SU-DHL-6 (cell line): ENCODE measurements around the gene MARCHF4.

Experiments
- EZH2phosphoT487 ChIP-seq: fragments of 200-600 bp; sonication (generic), shearing (Covaris generic); conservative IDR thresholded peaks from 2 replicates; pipeline ENCODE4 v1.6.1; 2018; ENCODE audit warnings: mild to moderate bottlenecking, antibody characterized with exemption, low read length, moderate library complexity, mixed read lengths
- TF ChIP-seq, protein P1 (sequence below): fragments of 200-600 bp; sonication (generic); IDR thresholded peaks from one replicate; pipeline ENCODE4 v1.5.1; 2017; ENCODE audit warnings: antibody characterized with exemption, mild to moderate bottlenecking, low read length, moderate library complexity; ENCODE audit not compliant: insufficient read depth, poor library complexity, severe bottlenecking

DNA sequence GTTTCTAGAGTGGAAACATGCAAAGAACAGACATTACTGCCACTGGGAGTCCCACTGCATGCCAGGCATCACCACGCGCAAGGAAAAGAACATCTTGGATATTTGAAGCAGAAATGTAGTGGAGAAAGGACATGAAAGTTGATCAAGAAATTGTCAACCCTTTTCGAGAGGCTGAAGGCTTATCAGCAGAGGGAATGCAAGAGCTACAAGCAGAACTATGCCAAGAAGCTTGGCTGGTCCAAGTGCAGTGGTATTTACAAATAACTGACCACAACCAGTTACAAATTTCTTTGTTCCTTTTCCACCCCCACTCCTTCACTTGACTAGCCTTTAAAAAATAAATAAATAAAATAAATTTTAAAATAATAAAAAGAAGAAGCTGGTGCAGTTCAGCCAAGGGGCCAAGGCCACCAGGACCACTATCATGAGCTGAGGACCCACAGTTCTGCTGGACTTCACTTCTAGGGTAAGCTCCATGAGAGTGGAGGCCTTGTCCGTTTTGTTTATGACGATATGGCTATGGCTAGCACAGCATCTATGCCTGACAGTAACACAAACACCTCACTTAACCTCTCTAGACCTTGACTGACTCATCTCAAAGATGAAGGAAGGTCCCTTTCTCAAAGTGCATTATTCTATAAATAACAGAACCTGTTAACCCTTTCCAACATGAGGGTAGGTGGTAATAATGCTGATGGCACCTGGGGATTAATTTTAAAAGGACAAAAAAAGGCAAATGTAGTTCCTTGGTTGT is 20.9 kb downstream of the MARCHF4 start:
- TF ChIP-seq, protein P1, sequence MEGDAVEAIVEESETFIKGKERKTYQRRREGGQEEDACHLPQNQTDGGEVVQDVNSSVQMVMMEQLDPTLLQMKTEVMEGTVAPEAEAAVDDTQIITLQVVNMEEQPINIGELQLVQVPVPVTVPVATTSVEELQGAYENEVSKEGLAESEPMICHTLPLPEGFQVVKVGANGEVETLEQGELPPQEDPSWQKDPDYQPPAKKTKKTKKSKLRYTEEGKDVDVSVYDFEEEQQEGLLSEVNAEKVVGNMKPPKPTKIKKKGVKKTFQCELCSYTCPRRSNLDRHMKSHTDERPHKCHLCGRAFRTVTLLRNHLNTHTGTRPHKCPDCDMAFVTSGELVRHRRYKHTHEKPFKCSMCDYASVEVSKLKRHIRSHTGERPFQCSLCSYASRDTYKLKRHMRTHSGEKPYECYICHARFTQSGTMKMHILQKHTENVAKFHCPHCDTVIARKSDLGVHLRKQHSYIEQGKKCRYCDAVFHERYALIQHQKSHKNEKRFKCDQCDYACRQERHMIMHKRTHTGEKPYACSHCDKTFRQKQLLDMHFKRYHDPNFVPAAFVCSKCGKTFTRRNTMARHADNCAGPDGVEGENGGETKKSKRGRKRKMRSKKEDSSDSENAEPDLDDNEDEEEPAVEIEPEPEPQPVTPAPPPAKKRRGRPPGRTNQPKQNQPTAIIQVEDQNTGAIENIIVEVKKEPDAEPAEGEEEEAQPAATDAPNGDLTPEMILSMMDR: no peak
- no peak for TF ChIP-seq EZH2phosphoT487
